ENCODE measurements around the gene MFSD1.

The MFSD1 gene

DNA sequence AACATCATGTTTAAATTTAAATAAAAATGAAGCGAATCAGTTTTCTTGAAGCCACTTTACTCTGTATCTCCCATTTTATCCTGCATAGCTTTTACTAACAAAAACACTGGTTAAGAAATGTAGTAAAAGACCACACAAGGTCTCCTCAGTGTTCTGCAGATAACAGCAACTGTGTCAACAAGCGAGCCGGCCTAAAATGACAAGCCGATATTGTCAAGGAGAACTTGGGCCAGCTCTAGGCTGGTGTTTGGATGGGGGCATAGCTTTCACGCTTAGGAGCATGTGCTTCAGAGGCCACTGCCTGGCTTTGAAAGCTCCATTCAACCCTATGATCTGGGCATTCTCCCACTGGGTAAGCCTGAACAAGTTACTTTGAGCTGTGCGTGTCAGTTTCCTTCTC is 38.1 kb downstream of the MFSD1 start:
- H3K9me3 ChIP-seq (ENCODE audit: control insufficient read depth, insufficient read depth, low read length), result no peaks in the 10 kb centered on the region
- no peak overlapping the region for H3K27ac ChIP-seq (ENCODE audit: low read length)
- no peaks in the 10 kb centered on the region for H3K27me3 ChIP-seq (ENCODE audit: control insufficient read depth, insufficient read depth, low read length)
- H3K36me3 ChIP-seq (ENCODE audit: control insufficient read depth, insufficient read depth, low read length), result no peaks in the 10 kb centered on the region
- WGBS (ENCODE audit: insufficient coverage, insufficient read length), result no CpG with 5 or more reads among the region's 6 CpGs
- DNase-seq (ENCODE audit: low read depth, low spot score), result no peak
- no peak overlapping the region for H3K4me3 ChIP-seq (ENCODE audit: low read length)
- H3K4me1 ChIP-seq (ENCODE audit: control insufficient read depth, insufficient read depth, low read length), result no peaks in the 10 kb centered on the region

DNA sequence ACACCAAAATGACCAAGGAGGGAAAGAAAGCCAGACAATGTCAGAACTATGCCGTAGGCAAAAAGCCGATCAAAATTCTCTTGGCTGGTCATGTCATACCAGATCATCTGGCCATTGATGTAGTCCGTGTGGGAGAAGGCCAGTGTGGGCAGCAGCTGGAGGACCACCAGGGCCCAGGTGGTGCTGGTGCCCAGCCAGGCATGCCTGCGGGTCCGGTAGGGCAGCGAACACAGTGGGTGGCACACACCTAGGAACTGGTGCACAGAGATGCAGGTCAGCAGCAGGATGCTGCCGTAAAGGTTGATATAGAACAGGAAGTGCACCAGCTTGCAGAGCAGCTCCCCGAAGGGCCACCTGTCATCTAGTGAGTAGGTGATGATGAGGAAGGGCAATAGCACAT is 39.5 kb downstream of the MFSD1 start:
- no peaks in the 10 kb centered on the region for H3K36me3 ChIP-seq (ENCODE audit: control insufficient read depth, insufficient read depth, low read length)
- no peaks in the 10 kb centered on the region for H3K4me1 ChIP-seq (ENCODE audit: control insufficient read depth, insufficient read depth, low read length)
- H3K27ac ChIP-seq (ENCODE audit: low read length), result no peak overlapping the region
- H3K4me3 ChIP-seq (ENCODE audit: low read length), result no peak overlapping the region
- no peak for DNase-seq (ENCODE audit: low read depth, low spot score)
- H3K27me3 ChIP-seq (ENCODE audit: control insufficient read depth, insufficient read depth, low read length), result no peaks in the 10 kb centered on the region
- no peaks in the 10 kb centered on the region for H3K9me3 ChIP-seq (ENCODE audit: control insufficient read depth, insufficient read depth, low read length)
- no CpG with 5 or more reads among the region's 8 CpGs for WGBS (ENCODE audit: insufficient coverage, insufficient read length)

DNA sequence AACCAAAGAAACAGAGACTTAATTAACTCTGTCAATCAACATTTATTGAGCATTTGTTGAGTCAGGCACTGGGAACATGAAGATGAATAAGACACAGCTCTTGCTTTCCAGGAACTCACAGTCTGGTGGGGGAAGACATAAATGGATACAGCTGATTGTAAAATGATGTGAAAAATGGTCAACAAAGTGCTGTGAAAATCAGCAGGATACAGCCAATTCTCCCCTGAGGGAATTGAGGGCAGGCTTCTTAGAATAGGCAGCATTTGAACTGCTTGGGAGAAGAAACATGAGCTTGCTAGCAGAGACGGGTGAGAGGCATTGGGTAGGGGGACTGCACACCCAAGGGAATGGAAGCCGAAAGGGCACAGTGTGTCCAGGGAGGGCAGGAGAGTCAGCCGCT is 41.1 kb downstream of the MFSD1 start:
- H3K9me3 ChIP-seq (ENCODE audit: control insufficient read depth, insufficient read depth, low read length), result no peaks in the 10 kb centered on the region
- no peaks in the 10 kb centered on the region for H3K27me3 ChIP-seq (ENCODE audit: control insufficient read depth, insufficient read depth, low read length)
- no peak overlapping the region for H3K4me3 ChIP-seq (ENCODE audit: low read length)
- H3K27ac ChIP-seq (ENCODE audit: low read length), result no peak overlapping the region
- no peaks in the 10 kb centered on the region for H3K4me1 ChIP-seq (ENCODE audit: control insufficient read depth, insufficient read depth, low read length)
- H3K36me3 ChIP-seq (ENCODE audit: control insufficient read depth, insufficient read depth, low read length), result no peaks in the 10 kb centered on the region
- no CpG with 5 or more reads among the region's 3 CpGs for WGBS (ENCODE audit: insufficient coverage, insufficient read length)
- no peak for DNase-seq (ENCODE audit: low read depth, low spot score)

DNA sequence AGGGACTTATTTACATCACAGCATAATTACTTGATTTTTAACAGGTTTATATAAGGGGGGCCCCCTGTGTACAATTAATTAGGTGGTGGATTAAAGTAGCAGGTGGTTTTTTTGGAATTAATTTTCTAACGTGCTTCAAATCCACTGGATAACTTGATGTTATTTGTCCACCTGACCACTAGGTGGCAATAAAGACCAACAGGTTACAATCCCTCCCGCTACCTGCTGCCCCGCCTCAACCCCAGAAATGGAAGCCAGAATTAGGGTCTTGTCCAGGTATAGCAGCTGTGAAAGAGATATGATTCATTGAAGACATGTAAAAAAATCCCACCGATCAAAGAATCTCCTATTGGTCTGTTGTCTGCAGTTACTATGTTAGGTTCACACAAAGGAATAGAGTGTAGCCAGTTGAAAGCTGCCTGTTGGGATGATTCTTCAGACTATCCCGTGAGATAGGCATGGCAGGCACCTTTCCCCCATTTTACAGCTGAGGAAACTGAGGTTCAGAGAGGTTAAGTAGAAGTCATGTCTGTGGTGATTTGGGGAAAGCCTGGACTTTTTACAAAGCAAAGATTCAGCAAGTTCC is 44.0 kb downstream of the MFSD1 start:
- no peaks in the 10 kb centered on the region for H3K9me3 ChIP-seq (ENCODE audit: control insufficient read depth, insufficient read depth, low read length)
- no CpG with 5 or more reads among the region's 5 CpGs for WGBS (ENCODE audit: insufficient coverage, insufficient read length)
- no peaks in the 10 kb centered on the region for H3K27me3 ChIP-seq (ENCODE audit: control insufficient read depth, insufficient read depth, low read length)
- H3K36me3 ChIP-seq (ENCODE audit: control insufficient read depth, insufficient read depth, low read length), result no peaks in the 10 kb centered on the region
- H3K4me3 ChIP-seq (ENCODE audit: low read length), result no peak overlapping the region
- peak; percentile 31 for DNase-seq (ENCODE audit: low read depth, low spot score)
- H3K4me1 ChIP-seq (ENCODE audit: control insufficient read depth, insufficient read depth, low read length), result no peaks in the 10 kb centered on the region
- H3K27ac ChIP-seq (ENCODE audit: low read length), result no peak overlapping the region

DNA sequence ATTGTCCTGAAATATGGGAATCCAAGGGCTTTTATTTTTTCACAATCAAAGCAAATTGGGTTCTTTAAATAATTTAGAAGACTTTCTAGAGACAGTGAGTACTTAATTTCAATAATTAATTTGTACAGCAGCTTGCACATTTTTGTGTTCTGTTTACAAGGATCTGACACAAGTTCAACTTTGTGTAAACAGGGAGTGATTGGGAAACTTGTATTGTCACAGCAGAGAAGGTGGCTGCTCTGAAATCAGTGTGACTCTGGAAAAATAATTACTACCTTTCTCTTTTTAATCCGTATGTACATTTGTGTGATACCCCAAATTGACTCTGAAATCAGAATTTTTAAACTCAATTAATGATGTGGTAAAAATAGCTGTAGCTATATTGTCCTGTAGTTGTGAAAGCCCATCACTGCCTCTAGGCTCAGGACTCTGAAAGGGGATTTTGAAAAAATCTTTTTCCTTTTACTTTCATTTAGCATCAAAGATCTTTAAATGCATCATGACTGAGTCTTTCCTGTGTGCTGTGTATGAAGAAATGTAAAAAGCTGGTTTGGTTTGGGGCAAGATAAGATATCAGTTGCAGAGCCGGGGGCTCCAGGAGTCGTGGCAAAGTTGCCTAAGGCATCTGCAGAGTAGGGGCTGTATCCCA is 45.1 kb downstream of the MFSD1 start:
- Histone ChIP-seq H3K9me3 (ENCODE audit: control insufficient read depth, insufficient read depth, low read length) (no peaks in the 10 kb centered on the region), H3K36me3 (ENCODE audit: control insufficient read depth, insufficient read depth, low read length) (no peaks in the 10 kb centered on the region), H3K4me3 (ENCODE audit: low read length) (no peak overlapping the region), H3K27ac (ENCODE audit: low read length) (no peak overlapping the region), H3K4me1 (ENCODE audit: control insufficient read depth, insufficient read depth, low read length) (no peaks in the 10 kb centered on the region), H3K27me3 (ENCODE audit: control insufficient read depth, insufficient read depth, low read length) (no peaks in the 10 kb centered on the region)
- WGBS (ENCODE audit: insufficient coverage, insufficient read length), result no CpG with 5 or more reads among the region's 3 CpGs
- DNase-seq (ENCODE audit: low read depth, low spot score), result no peak

DNA sequence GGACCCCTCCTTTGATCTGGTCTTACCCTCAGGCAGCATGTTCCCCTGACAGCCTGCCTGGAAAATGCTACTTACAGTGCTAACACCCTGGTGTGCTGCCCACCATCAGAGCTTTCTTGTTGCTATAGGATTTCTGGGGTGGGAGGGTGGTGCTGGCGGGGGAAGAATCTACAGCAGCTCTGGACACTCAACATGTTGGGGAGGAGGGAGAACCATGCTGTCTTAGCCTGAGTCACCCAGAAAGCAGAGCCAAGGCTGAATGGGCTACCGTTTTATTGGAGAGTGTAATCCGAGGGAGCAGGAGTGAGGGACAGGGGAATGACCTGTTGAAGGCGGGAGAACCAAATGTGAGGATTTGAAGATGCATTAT is 45.6 kb downstream of the MFSD1 start:
- Histone ChIP-seq H3K4me1 (ENCODE audit: control insufficient read depth, insufficient read depth, low read length) (no peaks in the 10 kb centered on the region), H3K27ac (ENCODE audit: low read length) (no peak overlapping the region), H3K4me3 (ENCODE audit: low read length) (no peak overlapping the region), H3K36me3 (ENCODE audit: control insufficient read depth, insufficient read depth, low read length) (no peaks in the 10 kb centered on the region), H3K9me3 (ENCODE audit: control insufficient read depth, insufficient read depth, low read length) (no peaks in the 10 kb centered on the region), H3K27me3 (ENCODE audit: control insufficient read depth, insufficient read depth, low read length) (no peaks in the 10 kb centered on the region)
- no peak for DNase-seq (ENCODE audit: low read depth, low spot score)
- WGBS (ENCODE audit: insufficient coverage, insufficient read length), result no CpG with 5 or more reads among the region's 4 CpGs

DNA sequence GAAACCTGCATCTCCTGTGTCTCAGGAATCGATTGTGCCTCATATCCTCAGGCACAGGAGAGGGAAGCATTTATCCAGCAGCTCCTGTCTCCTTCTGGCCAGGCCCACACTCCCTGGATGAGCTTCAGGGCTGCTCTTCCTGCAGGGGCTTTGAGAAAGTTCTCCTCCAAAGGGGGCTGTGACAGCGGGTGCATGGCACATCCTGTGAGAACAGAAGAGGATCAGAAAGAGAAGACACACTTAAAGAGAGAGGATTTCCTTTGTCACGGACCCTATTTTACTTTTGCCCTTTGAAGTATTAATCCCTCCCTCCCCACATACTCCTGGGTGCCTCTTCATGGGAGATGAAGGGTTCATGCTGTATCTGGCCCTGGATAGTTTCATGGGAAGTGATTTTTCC is 46.0 kb downstream of the MFSD1 start:
- no peaks in the 10 kb centered on the region for H3K4me1 ChIP-seq (ENCODE audit: control insufficient read depth, insufficient read depth, low read length)
- no peak for DNase-seq (ENCODE audit: low read depth, low spot score)
- H3K27me3 ChIP-seq (ENCODE audit: control insufficient read depth, insufficient read depth, low read length), result no peaks in the 10 kb centered on the region

DNA sequence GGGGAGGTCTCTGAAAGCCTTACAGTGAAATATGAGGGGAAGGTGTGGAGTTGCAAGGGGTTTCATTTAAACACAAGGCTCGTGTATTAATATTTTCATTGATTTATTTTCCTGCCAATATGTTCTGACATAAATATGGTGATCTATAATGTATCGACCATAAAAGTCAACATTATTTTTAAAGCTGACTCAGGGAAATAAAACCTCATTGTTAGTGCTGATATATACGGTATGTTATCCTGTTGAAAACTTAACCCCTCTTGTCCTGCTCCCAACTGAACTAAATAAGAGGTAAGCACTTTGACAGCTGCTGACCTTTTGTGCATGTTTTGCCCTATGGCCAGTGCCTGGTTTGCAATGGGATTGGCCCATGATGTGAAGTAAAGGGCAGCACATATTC is 47.9 kb downstream of the MFSD1 start:
- no peak for DNase-seq (ENCODE audit: low read depth, low spot score)
- Histone ChIP-seq H3K4me3 (ENCODE audit: low read length) (no peak overlapping the region), H3K36me3 (ENCODE audit: control insufficient read depth, insufficient read depth, low read length) (no peaks in the 10 kb centered on the region), H3K27me3 (ENCODE audit: control insufficient read depth, insufficient read depth, low read length) (no peaks in the 10 kb centered on the region), H3K9me3 (ENCODE audit: control insufficient read depth, insufficient read depth, low read length) (no peaks in the 10 kb centered on the region), H3K4me1 (ENCODE audit: control insufficient read depth, insufficient read depth, low read length) (no peaks in the 10 kb centered on the region), H3K27ac (ENCODE audit: low read length) (no peak overlapping the region)
- WGBS (ENCODE audit: insufficient coverage, insufficient read length), result no CpG with 5 or more reads among the region's 3 CpGs

More for the DNA sequence above, 46.0 kb downstream of the MFSD1 start:
- Histone ChIP-seq H3K4me3 (ENCODE audit: low read length) (no peak overlapping the region), H3K27ac (ENCODE audit: low read length) (no peak overlapping the region), H3K9me3 (ENCODE audit: control insufficient read depth, insufficient read depth, low read length) (no peaks in the 10 kb centered on the region), H3K36me3 (ENCODE audit: control insufficient read depth, insufficient read depth, low read length) (no peaks in the 10 kb centered on the region)
- WGBS (ENCODE audit: insufficient coverage, insufficient read length), result no CpG with 5 or more reads among the region's 3 CpGs

DNA sequence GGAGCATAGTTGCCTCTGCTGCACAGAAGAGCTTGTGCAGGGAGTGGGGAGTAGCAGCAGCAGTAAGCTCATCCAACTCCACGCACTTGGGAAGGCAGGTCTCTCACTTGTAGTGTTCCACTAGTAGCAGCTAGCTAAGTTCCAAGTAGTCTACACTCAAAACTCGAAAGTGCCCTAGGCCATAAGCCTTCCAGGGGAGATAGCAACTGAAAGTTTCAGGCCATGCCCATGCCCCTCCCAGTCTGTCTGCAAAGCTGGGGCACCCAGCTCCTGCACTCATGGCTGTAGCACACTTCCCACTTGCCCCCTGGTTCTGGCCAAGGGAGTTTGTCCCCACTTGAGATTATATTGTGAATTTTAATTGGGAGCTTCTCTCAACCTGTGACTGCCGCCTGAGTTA is 57.5 kb downstream of the MFSD1 start:
- no CpG with 5 or more reads among the region's 3 CpGs for WGBS (ENCODE audit: insufficient coverage, insufficient read length)
- no peaks in the 10 kb centered on the region for H3K4me1 ChIP-seq (ENCODE audit: control insufficient read depth, insufficient read depth, low read length)
- no peak for DNase-seq (ENCODE audit: low read depth, low spot score)
- no peaks in the 10 kb centered on the region for H3K9me3 ChIP-seq (ENCODE audit: control insufficient read depth, insufficient read depth, low read length)
- H3K4me3 ChIP-seq (ENCODE audit: low read length), result no peak overlapping the region
- H3K27me3 ChIP-seq (ENCODE audit: control insufficient read depth, insufficient read depth, low read length), result no peaks in the 10 kb centered on the region
- H3K27ac ChIP-seq (ENCODE audit: low read length), result no peak overlapping the region
- no peaks in the 10 kb centered on the region for H3K36me3 ChIP-seq (ENCODE audit: control insufficient read depth, insufficient read depth, low read length)

DNA sequence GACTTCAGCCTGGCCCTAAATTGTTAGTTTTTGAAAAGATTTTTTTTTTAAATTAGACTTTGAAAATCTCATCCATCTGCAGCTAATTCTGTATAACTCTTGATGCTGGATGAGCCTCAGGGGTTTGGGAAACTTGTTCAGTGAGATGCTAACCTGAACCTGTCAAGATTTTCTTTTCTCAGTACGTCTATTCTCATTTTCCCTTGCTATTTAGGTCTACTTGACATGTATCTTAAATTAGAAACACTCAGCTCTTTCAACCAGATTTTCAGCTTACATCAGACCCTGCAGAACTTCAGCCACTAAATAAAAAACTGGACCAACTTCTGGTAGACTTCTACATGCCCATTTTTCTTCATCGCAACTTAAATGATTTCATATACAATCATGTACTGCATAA is 61.4 kb downstream of the MFSD1 start:
- Histone ChIP-seq H3K9me3 (ENCODE audit: control insufficient read depth, insufficient read depth, low read length) (no peaks in the 10 kb centered on the region), H3K36me3 (ENCODE audit: control insufficient read depth, insufficient read depth, low read length) (no peaks in the 10 kb centered on the region), H3K4me3 (ENCODE audit: low read length) (no peak overlapping the region), H3K27me3 (ENCODE audit: control insufficient read depth, insufficient read depth, low read length) (no peaks in the 10 kb centered on the region), H3K4me1 (ENCODE audit: control insufficient read depth, insufficient read depth, low read length) (no peaks in the 10 kb centered on the region), H3K27ac (ENCODE audit: low read length) (no peak overlapping the region)
- DNase-seq (ENCODE audit: low read depth, low spot score), result no peak
- WGBS (ENCODE audit: insufficient coverage, insufficient read length), result no CpG with 5 or more reads among the region's 2 CpGs

DNA sequence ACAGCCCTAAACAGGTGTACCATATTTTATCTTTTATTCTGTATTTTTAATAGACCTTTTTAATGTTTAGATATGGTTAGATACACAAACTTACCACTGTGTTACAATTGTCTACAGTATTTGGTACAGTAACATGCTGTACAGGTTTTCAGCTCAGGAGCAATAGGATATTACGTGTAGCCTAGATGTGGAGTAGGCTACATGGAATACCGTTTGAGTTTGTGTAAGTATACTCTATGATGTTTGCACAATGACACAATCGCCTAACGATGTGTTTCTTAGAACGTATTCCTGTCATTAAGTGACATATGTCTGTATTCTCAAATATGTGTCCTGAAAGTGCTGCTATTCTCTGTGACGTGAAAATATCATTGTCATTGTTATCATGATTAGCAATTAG is 62.6 kb downstream of the MFSD1 start:
- Histone ChIP-seq H3K36me3 (ENCODE audit: control insufficient read depth, insufficient read depth, low read length) (no peaks in the 10 kb centered on the region), H3K4me3 (ENCODE audit: low read length) (no peak overlapping the region), H3K27ac (ENCODE audit: low read length) (no peak overlapping the region), H3K27me3 (ENCODE audit: control insufficient read depth, insufficient read depth, low read length) (no peaks in the 10 kb centered on the region), H3K9me3 (ENCODE audit: control insufficient read depth, insufficient read depth, low read length) (no peaks in the 10 kb centered on the region), H3K4me1 (ENCODE audit: control insufficient read depth, insufficient read depth, low read length) (no peaks in the 10 kb centered on the region)
- no peak for DNase-seq (ENCODE audit: low read depth, low spot score)
- WGBS (ENCODE audit: insufficient coverage, insufficient read length), result no CpG with 5 or more reads among the region's 6 CpGs

Measured in iPS DF 6.9 (cell line).